HepG2 (cell line): Measurements from ENCODE around the gene COL18A1. TPM values are rescaled to one million over a fixed set of nuclear protein-coding genes. Genes with fewer than 3 reads are reported as not detected.

Experiments used
- ATAC-seq: fragments of 200-7000 bp; cut with Tn5 transposase; 3 replicates; pipeline ENCODE4 v1.9.1; 2020; ENCODE audit warnings: mild to moderate bottlenecking, moderate library complexity
- BruUV-seq: library from RNA; stranded (reverse); fragments of 400-500 nt; replicated peaks from 2 replicates; lab custom pipeline; 2021; lab: Mats Ljungman, UMichigan
- CTCF ChIA-PET: fragments of 300-600 bp; formaldehyde crosslinking; extraction: SDS; loops from one replicate; lab custom pipeline; 2021; ENCODE audit warnings: low total read pairs, inconsistent platforms, low intra/inter-chr PET ratio; lab: Yijun Ruan, JAX
- POLR2A ChIA-PET: fragments of 350-600 bp; sonication (Branson Sonifier 250); formaldehyde crosslinking; loops from one replicate; lab custom pipeline; 2020; ENCODE audit warnings: antibody characterized with exemption, inconsistent platforms; lab: Yijun Ruan, JAX
- DNase-seq: peaks from one replicate; pipeline ENCODE4 v3.0.0-alpha.2; 2015; ENCODE audit warnings: low spot score
- FAIRE-seq: peaks from 3 replicates; lab custom pipeline; 2011; peaks lifted over from hg19 to GRCh38; lab: Jason Lieb, UNC
- H2AFZ ChIP-seq: one replicate; pipeline ENCODE4 v1.6.1; 2011; ENCODE audit warnings: low read length, inconsistent platforms
- H3K27ac ChIP-seq: fragments of 300-600 bp; 3 replicates; pipeline ENCODE4 v1.8.0; 2011; ENCODE audit warnings: mixed run types, mild to moderate bottlenecking, mixed read lengths, low read length, inconsistent platforms; ENCODE audit not compliant: insufficient read depth; ENCODE audit errors: extremely low read length
- H3K27me3 ChIP-seq, 2 experiments: fragments of 200-600 bp in 1 of 2; 2 replicates in 1 of 2; 3 replicates in 1 of 2; pipeline versions ENCODE4 v1.6.0 to v1.8.0; 2011; ENCODE audit warnings: low read length in 2 of 2, mild to moderate bottlenecking in 2 of 2, moderate library complexity in 2 of 2, inconsistent platforms in 1 of 2; ENCODE audit not compliant: insufficient read depth in 2 of 2, control insufficient read depth in 1 of 2
- H3K36me3 ChIP-seq, 2 experiments: fragments of 200-600 bp in 1 of 2; replicated peaks in 1 of 2; 2 replicates in 1 of 2; 3 replicates in 1 of 2; pipeline versions ENCODE4 v1.5.1 to v1.8.0; 2011; ENCODE audit warnings: low read length in 2 of 2, inconsistent platforms in 1 of 2; ENCODE audit not compliant: insufficient read depth in 2 of 2, control insufficient read depth in 1 of 2
- H3K4me1 ChIP-seq: 2 replicates; pipeline ENCODE4 v1.5.1; 2012; ENCODE audit warnings: low read length, inconsistent platforms; ENCODE audit not compliant: insufficient read depth
- H3K4me2 ChIP-seq: 2 replicates; pipeline ENCODE4 v1.6.0; 2011; ENCODE audit warnings: low read depth, low read length, inconsistent platforms
- H3K4me3 ChIP-seq, 3 experiments: fragments of 200-600 bp in 1 of 3; sonication (generic), shearing (Covaris generic) in 1 of 3; replicated peaks in 1 of 3; 2 replicates each; pipeline ENCODE4 v1.5.1; 2011 to 2016; ENCODE audit warnings: low read length in 3 of 3, inconsistent platforms in 2 of 3, low read depth in 2 of 3, mild to moderate bottlenecking in 2 of 3, control low read depth in 1 of 3, mixed read lengths in 1 of 3; ENCODE audit not compliant: insufficient read depth in 1 of 3
- H3K79me2 ChIP-seq: one replicate; pipeline ENCODE4 v1.6.1; 2011; ENCODE audit warnings: low read length, inconsistent platforms; ENCODE audit not compliant: insufficient read depth
- H3K9ac ChIP-seq: 2 replicates; pipeline ENCODE4 v1.6.0; 2011; ENCODE audit warnings: mild to moderate bottlenecking, low read depth, low read length, inconsistent platforms; ENCODE audit not compliant: insufficient read depth
- H3K9me3 ChIP-seq: 2 replicates; pipeline ENCODE4 v1.5.1; 2012; ENCODE audit warnings: mild to moderate bottlenecking, low read length
- H4K20me1 ChIP-seq: 2 replicates; pipeline ENCODE4 v1.6.0; 2011; ENCODE audit warnings: inconsistent platforms, mild to moderate bottlenecking, low read length, moderate library complexity; ENCODE audit not compliant: insufficient read depth
- AGO2 ChIP-seq: fragments of 200-400 bp; formaldehyde crosslinking; optimal IDR thresholded peaks from 2 replicates; pipeline ENCODE3; 2017; ENCODE audit warnings: mild to moderate bottlenecking, low read depth, low read length, moderate library complexity
- CSRNP2 ChIP-seq: sonication (generic); formaldehyde crosslinking; conservative IDR thresholded peaks from 2 replicates; pipeline ENCODE4 v1.8.0; 2022; ENCODE audit warnings: low read depth, missing genetic modification reagents
- ELF1 ChIP-seq: sonication (generic); formaldehyde crosslinking; IDR thresholded peaks from 2 replicates; pipeline ENCODE4 v1.4.0; 2020; ENCODE audit warnings: missing genetic modification reagents
- FUBP1 ChIP-seq: sonication (generic); formaldehyde crosslinking; IDR thresholded peaks from 2 replicates; pipeline ENCODE4 v1.5.1; 2020; ENCODE audit warnings: missing genetic modification reagents, mild to moderate bottlenecking, borderline replicate concordance
- GABPA ChIP-seq, 2 experiments: IDR thresholded peaks; 2 replicates each; pipeline ENCODE4 v1.6.1; 2011 to 2016; ENCODE audit warnings: low read depth in 2 of 2, low read length in 1 of 2, missing biosample characterization in 1 of 2, missing genetic modification characterization in 1 of 2
- HES4 ChIP-seq: sonication (generic); formaldehyde crosslinking; IDR thresholded peaks from 2 replicates; pipeline ENCODE4 v1.9.0; 2021; ENCODE audit warnings: mild to moderate bottlenecking, missing genetic modification reagents, borderline replicate concordance
- HNRNPL ChIP-seq: fragments of 200-400 bp; formaldehyde crosslinking; IDR thresholded peaks from 2 replicates; pipeline ENCODE4 v1.6.1; 2017; ENCODE audit warnings: mild to moderate bottlenecking, low read depth, low read length
- KDM5A ChIP-seq: fragments of 200-600 bp; sonication (generic); IDR thresholded peaks from 2 replicates; pipeline ENCODE4 v1.7.0; 2018; ENCODE audit warnings: antibody characterized with exemption, mild to moderate bottlenecking, low read length, borderline replicate concordance
- MAZ ChIP-seq, 2 experiments: sonication (generic) in 1 of 2; formaldehyde crosslinking in 1 of 2; IDR thresholded peaks; 2 replicates each; pipeline versions ENCODE4 v1.5.0 to v1.6.1; 2012 to 2020; ENCODE audit warnings: low read depth in 2 of 2, mild to moderate bottlenecking in 2 of 2, borderline replicate concordance in 1 of 2, improper control_type of control experiment in 1 of 2, low read length in 1 of 2, missing genetic modification reagents in 1 of 2, moderate library complexity in 1 of 2
- PAWR ChIP-seq: sonication (generic); formaldehyde crosslinking; IDR thresholded peaks from 2 replicates; pipeline ENCODE4 v1.4.0; 2020; ENCODE audit warnings: missing genetic modification reagents, mild to moderate bottlenecking, borderline replicate concordance
- RELA ChIP-seq: sonication (generic); formaldehyde crosslinking; IDR thresholded peaks from 2 replicates; pipeline ENCODE4 v1.4.0; 2020; ENCODE audit warnings: missing genetic modification reagents
- SRF ChIP-seq: IDR thresholded peaks from 2 replicates; pipeline ENCODE4 v1.6.1; 2011; ENCODE audit warnings: mild to moderate bottlenecking, low read depth, low read length, moderate library complexity
- ZNF891 ChIP-seq: sonication (generic); formaldehyde crosslinking; IDR thresholded peaks from 2 replicates; pipeline ENCODE4 v1.5.0; 2020; ENCODE audit warnings: mild to moderate bottlenecking, missing genetic modification reagents
- whole genome bisulfite sequencing: methylation state at CpG from one replicate; pipeline ENCODE4 v1.1.6; 2017; ENCODE audit warnings: low lambda C conversion rate; 5-methylcytosine and 5-hydroxymethylcytosine counted together
- in situ Hi-C: cut with HindIII; loops from 2 replicates; pipeline ENCODE4 v1.10.0; 2017; ENCODE audit warnings: low pct_unique_long_range_greater_than_20kb; ENCODE audit not compliant: extremely low pct_ligation_motif_present
- intact Hi-C: fragments of 100-400 bp; cut with micrococcal nuclease; formaldehyde crosslinking; loops from one replicate; pipeline ENCODE4 v1.10.0; 2022; ENCODE audit not compliant: unreplicated experiment
- polyA plus RNA-seq, 8 experiments: library from polyadenylated mRNA; depleted of rRNA in 3 of 8; stranded (reverse) in 7 of 8; unstranded in 1 of 8; fragments of >200 nt; fragmentation: Illumina TruSeq in 4 of 8; extraction: Trizol in 4 of 8; gene quantifications; 2 replicates each; pipeline versions ENCODE4 v1.2.1 to v1.2.3, GENCODE V29; 2011 to 2016; ENCODE audit warnings: low read depth in 4 of 8, missing spikeins in 1 of 8, mixed read lengths in 1 of 8; ENCODE audit not compliant: insufficient read depth in 1 of 8
- total RNA-seq, 5 experiments: library from RNA; depleted of rRNA; stranded (reverse); fragments of >200 nt; fragmentation: Illumina TruSeq; extraction: Trizol; gene quantifications; 2 replicates each; pipeline ENCODE4 v1.2.3, GENCODE V29; 2016; ENCODE audit warnings: low read depth in 1 of 5

The COL18A1 gene
- total and polyA plus RNA-seq, 2 of the 13 experiments (the other 11 are each of a cell fraction or from before 2014, with no cell fraction given): 79.0 to 102 TPM

GRCh38 chr21:45490049-45490731, 85.2 kb downstream of the COL18A1 start:
- Histone ChIP-seq H3K4me3 (no peak overlapping the region), H3K4me2 (no peak overlapping the region), H3K27ac (no peak overlapping the region), H3K9me3 (no peaks in the 10 kb centered on the region), H3K36me3 (peaks cover 2 to 5% of the 10 kb centered on the region in 2 experiments; a peak in 1 of 5 replicates), H4K20me1 (no peaks in the 10 kb centered on the region), H3K9ac (no peak overlapping the region), H3K27me3 (no peaks in the 10 kb centered on the region), H3K4me1 (no peaks in the 10 kb centered on the region; the same call in 1 of the 2 replicates), H2AFZ (no peak overlapping the region), H3K79me2 (no peaks in the 10 kb centered on the region)
- BruUV-seq: no TSS peak
- WGBS: 95% methylated on average over 22 of the region's 29 CpGs
- ChIA-PET POLR2A (no interaction called here), CTCF (no interaction called here)
- intact Hi-C loops: no loop called here
- in situ Hi-C loops: no loop called here
- DNase-seq (no peak), ATAC-seq (no peak), FAIRE-seq (no peak)
- no peak for TF ChIP-seq MAZ (IDR thresholded peaks at IDR 0.05; ENCODE audit: borderline replicate concordance, low read depth, low read length)
- TF ChIP-seq MAZ (CRISPR knock-in tag; IDR thresholded peaks at IDR 0.05; ENCODE audit: low read depth): no peak
- TF ChIP-seq HNRNPL: 0 out of 2 replicates have a peak, but pooled peaks have one; percentile 75
- peak; percentile 88 for TF ChIP-seq AGO2

GRCh38 chr21:45491056-45491455, 86.1 kb downstream of the COL18A1 start:
- Histone ChIP-seq H4K20me1 (no peaks in the 10 kb centered on the region), H3K36me3 (peaks cover 8 to 14% of the 10 kb centered on the region in 2 experiments), H3K79me2 (no peaks in the 10 kb centered on the region), H3K4me2 (no peak overlapping the region), H3K9me3 (no peaks in the 10 kb centered on the region), H3K27me3 (no peaks in the 10 kb centered on the region), H2AFZ (no peak overlapping the region), H3K27ac (no peak overlapping the region), H3K4me1 (no peaks in the 10 kb centered on the region; the same call in 1 of the 2 replicates), H3K9ac (no peak overlapping the region), H3K4me3 (no peak overlapping the region)
- BruUV-seq: no TSS peak
- no peak for DNase-seq
- no peak for ATAC-seq
- intact Hi-C loops: no loop called here
- ChIA-PET POLR2A (interaction anchor here (0.7 to 2.2 kb wide), 2 partner anchors 19 to 21 kb away, joined by 3 to 8 read pairs; no protein-coding TSS in a partner anchor), CTCF (no interaction called here)
- TF ChIP-seq HES4 (no peak), ZNF891 (CRISPR knock-in tag) (no peak), PAWR (CRISPR knock-in tag) (no peak), CSRNP2 (CRISPR knock-in tag) (no peak), KDM5A (no peak), FUBP1 (no peak), ELF1 (CRISPR knock-in tag) (no peak), RELA (no peak), SRF (no peak), GABPA (IDR thresholded peaks at IDR 0.05; ENCODE audit: low read depth, low read length) (no peak), GABPA (CRISPR knock-in tag; IDR thresholded peaks at IDR 0.05; ENCODE audit: low read depth) (no peak)
- WGBS: no CpG with 5 or more reads among the region's 20 CpGs
- in situ Hi-C loops: no loop called here
- no peak for FAIRE-seq
